GM18867 (cell line): Measurements from ENCODE around the gene ZNF804B.

Experiments used
- ATAC-seq: cut with Tn5 transposase; IDR thresholded peaks from one replicate; pipeline ENCODE4 v1.9.1; 2021; ENCODE audit warnings: mild to moderate bottlenecking, moderate library complexity; ENCODE audit not compliant: unreplicated experiment

Gene ZNF804B

DNA sequence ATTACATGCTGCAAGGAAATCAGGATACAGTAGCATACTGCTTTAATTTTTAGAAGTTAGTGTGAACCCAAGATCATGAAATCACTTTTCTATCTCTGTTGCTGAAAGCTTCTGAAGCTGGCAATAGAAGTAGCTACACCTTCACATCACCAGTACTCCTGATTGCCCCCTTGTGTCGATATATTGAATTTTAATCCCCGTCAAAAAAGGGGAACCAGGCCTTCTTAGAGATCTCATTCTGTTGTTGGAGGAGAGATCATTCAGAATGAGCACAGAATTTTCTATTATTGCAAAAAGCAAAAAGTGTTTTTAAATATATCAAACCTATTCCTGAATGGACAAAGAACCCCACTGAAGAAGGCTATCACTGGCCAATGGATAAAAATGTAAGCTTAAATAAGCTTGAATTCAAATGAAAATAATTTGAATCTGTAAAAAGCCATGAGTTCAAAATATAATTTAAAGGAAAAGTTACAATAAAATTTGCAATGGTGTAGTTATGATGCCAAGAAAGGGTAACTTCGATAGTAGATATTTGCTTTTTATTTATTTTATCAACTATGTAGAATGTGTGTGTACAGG is 75.7 kb downstream of the ZNF804B start:
- peak; percentile 99 for ATAC-seq

DNA sequence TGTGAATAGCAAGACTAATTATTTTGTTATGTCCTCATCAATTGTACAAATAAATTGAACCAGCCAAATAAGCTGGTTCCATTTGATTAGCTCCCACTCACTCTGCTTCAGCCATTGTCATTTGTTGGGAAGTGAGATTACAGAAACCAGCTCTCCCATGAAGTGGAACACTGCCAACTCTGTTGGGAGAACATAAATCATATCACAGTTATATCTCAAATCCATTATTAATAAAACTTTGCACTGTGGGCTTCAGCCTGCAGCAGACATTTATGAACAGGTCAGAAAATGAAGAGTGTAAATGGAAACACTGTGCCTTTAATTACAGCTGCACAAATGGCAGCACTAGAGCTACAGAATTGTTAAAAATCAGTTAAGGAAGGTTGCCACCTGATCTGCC is 82.7 kb downstream of the ZNF804B start:
- no peak for ATAC-seq

DNA sequence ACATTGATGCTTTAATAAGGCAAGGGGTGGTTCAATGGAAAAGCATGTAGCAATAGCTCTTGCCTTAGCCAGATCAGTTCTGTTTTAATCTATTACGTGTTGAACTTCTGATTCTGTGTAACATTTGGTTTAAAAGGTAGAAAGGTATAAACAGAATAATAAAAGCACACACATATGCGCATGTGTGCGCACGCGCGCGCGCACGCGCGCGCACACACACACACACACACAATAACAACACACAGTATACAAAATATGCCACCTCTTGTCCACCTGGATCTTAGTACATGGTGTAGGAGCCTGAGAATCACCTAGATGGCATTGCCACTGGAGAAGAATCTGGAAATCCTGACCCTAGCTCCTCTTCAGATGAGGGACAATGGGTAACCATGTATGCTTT is 85.6 kb downstream of the ZNF804B start:
- no peak for ATAC-seq

DNA sequence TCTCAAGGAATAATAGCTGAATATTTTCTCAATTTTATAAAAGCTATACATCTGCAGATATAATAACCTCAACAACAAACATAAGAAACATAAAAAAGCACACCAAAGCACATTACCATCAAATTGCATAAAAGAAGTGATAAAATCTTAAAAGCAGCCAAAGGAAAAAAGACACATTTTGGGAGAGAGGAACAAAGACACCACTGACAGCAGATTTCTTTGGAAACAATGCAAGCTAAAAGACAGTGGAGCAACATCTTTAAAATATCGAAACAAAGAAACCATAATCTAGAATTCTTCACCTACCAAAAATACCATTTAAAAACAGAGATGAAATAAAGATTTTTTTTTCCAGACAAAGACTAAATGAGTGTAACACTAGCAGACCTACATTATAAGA is 91.7 kb downstream of the ZNF804B start:
- ATAC-seq = no peak

DNA sequence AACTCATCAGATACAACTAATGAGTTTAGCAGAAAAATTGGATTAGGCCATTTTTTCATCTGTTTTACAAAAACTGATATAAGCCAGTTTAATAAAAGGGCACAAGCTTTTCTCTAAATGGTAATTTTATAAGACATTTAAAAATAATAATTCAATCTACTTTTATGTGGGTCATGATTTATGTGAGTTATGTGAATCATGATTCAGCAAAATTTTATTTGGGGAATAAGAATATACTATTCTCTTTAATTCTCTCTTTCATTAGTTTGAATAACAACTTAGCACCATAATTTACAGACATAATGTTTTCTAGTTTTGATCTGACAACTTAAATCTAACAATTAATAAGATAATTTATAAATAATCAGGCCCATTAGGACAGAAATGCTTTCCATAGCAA is 99.8 kb downstream of the ZNF804B start:
- ATAC-seq = no peak

DNA sequence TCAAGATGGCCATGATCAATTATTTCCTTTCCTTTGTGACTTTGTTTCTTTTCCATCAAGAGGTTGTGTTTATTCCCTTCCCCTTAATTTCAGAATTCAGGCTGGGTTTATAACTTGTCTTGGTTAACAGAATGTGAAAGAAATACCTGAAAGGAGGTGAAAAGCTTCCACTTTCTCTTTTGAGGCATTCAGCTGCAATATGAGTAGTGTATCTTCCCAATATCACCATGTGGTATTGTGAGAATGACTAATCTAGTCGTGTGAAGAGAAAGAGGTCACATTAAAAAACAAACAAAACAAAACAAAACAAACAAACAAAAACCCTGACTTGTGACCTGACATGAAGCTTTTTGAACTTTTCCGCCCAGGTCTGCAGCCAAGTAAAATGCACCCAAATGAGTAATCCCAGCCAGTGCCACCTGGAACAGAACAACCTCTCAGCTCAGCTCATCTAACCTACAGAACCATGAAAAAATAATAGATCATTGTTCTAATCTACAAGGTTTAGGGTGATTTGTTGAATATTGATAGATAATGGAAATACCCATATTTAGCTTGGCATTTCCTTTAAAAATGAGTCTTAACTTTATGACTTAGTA is 106.9 kb downstream of the ZNF804B start:
- peak; percentile 96 for ATAC-seq

DNA sequence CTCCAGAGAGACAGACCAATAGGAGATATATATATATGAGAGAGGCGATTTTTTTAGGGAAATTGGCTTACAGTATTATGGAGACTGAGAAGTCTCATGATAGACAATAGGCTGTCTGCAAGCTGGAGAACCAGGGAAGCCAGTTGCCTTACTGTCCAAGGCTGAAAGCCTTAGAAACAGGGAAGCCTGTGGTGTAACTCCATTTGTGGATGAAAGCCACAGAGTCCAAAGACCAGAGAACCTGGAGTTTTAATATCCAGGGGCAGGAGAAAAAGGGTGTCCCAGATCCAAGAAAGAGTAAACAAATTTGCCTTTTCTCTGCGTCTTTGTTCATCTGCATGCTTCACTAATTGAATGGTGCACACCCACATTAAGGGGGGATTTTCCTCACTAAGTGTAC is 107.7 kb downstream of the ZNF804B start:
- ATAC-seq = no peak

DNA sequence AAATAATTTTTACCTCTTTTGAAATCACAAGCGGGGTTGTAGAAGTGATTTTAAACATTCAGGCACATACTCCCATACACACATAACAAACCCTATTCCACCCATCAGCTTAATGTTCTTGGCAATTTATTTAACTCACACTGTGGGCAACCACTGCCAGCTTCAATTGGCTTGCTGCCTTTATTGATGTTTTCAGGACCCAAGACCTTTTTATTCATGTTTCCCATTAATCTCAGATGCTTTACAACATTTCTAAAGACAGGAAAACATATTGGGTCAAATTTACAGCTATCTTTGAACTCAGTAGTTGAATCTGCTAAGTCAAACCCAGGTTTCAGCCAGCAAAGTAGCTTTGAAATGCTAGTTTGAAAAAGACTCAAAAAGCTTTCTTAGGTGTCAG is 109.0 kb downstream of the ZNF804B start:
- ATAC-seq = no peak

DNA sequence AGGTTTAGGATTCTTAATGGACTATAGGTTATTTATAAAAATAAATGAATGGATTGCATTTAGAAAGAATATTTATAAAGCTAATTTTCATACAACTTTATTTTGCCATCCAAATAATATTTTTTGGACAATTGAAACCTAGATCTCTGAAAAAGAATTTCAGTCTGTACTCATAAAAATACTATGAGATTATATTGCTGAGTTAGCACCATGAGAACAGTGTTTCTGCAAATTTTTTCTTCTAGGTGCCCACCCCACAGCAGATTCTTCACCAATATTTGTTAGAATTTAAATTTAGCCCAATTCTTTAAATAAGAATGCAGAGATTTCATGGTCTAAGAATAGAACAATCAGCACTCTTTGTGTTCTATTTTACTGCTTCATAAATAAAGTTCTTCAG is 121.6 kb downstream of the ZNF804B start:
- ATAC-seq = no peak

DNA sequence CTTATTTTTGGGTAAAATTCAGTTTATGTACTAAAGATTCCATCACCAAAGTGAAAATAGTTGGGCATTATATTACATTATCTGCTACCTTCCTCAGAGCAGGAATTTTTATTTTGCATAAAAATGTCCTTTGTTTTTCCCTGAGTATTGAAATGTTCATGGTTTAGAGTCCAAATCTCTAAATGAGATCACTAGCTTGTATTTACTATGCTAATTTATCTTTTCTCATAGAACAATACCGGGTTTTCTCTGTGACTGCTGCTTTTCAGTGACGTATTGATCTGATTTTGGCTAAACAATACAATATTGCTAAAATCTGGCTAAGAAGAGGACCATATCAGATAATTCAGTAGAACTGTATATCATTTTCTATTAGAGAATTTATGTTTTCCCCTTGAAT is 125.6 kb downstream of the ZNF804B start:
- no peak for ATAC-seq

DNA sequence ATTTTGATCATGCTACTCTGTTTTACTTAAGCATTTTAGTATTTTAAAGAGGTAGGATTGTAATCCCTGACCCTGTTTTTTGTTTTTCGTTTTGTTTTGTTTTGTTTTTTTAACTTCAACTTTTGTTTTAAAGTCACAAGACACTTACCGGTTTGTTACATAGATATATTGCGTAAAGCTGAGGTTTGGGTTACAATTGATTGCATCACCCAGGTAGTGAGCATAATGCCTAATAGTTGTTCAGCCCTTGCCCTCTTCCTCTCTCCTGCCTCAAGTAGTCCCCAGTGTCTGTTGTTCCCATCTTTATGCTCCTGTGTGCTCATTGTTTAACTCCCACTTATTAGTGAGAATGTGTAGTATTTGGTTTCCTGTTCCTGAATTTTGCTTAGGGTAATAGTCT is 129.2 kb downstream of the ZNF804B start:
- ATAC-seq = no peak

DNA sequence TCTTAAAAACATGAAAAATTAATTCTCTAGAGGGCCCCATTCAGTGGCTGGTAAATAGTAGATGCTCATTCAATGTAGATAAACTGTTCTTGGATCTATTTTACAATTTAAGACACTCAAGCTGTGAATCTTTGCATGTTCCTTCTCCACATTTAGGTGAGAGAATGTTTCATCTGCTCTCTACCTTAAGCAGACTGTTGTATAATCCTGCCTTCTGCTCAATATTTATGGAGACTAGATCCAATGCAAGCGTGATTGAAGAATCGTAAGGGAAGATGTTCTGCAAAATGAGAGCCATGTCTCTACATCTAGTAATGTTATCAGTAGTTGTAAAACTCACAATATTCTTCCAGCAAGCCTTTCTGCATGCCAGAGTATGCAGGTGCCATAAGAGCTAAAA is 151.0 kb downstream of the ZNF804B start:
- ATAC-seq = no peak

DNA sequence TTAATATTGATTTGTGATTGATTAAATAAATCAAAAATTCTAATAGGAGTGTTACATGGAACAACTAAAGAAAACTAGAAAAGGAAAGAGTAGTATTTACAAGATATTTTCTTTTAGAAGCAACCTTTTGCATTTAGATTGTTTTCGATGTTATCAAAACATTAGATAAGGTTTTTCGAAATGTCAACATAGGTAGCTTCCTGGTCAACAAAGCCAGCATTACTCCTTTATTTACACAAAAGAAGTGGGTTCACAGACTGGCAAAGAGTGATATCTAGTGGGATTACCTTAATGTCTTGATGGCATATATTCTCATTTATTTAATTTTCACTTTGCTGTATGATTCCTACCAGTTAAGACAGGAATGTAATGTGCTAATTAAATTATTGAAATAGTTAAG is 153.4 kb downstream of the ZNF804B start:
- no peak for ATAC-seq

DNA sequence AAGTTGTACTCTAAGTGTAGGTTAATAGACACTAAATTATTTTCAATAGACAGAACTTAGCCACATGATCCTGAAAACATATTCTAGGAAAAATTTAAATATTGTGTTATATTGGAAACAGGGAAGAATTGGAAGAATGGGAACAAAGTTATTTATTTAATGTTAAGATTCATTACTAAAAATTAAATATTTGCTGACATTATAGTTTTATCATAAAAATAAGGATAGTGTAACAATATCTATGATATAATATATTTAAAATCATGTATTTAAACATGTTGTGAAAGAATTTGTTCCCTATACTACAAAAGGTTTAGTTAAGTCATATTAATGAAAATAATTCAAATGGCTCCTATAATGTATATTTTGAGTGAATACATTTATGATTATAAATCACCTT is 156.1 kb downstream of the ZNF804B start:
- ATAC-seq = no peak

DNA sequence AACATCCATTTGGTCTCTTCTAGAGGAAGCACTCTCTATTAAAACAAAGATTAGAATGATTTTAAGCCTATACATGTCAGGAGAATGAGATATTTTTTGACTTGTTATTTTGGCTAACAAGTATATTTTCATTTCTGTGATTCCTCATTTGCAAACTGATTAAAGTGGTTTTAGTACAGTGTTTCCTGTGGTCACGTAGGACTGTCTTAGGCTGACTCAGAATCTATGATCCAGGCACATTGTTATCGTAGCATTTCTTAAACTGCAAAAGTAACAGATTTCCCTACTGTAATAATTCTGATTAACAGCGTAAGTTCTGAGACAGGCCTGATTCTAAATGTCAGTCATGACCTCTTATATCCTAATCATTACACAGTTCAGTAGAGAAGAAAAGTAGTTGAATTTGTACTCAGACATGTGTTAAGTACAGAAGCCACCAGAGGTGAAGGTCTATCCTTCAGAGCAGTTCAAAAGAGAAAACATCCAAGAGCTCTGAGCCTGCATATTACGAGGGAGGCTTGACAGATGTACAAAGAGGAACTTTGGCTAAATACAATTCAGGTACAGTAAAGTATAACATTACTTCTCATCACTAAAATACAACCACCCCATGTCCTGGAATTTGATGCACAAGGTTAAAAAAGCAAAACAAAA is 160.1 kb downstream of the ZNF804B start:
- ATAC-seq = no peak

DNA sequence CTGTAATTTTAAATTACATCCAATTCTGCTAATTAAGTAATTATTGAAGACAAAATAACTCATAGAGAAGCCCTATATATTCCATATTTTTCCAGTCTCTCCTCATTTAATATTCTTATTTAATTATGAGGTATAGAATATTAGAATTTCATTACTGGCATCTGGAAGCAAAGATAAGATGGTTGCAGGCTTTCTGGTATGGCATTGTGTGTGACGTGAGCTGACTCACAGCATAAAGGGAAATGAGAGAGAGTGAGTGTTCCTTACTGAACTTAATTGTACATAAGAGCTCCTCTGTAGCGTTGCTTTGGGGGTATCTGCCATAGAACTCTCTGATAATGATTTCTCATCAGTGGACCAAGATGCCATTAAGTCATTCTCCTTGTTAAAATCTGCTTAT is 163.4 kb downstream of the ZNF804B start:
- ATAC-seq = no peak

DNA sequence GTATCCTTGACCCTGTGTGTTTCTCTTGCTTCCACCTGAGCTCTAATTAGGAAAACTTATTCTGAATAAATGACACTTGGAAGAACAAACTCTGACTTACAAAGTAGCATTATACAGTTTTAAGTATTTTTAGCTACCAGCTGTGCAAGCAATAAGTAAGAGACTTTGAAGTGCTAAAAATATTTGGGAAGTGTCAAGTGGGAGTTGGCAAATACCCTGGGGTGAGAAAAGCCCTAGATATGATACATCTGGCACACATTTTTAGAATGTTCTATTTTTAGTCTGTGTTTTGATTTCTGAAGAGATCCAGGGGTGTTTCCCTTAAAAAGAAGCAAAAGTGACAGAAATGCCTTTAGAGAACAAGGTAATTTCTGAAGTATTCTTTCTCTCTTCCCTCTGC is 168.8 kb downstream of the ZNF804B start:
- ATAC-seq = no peak

DNA sequence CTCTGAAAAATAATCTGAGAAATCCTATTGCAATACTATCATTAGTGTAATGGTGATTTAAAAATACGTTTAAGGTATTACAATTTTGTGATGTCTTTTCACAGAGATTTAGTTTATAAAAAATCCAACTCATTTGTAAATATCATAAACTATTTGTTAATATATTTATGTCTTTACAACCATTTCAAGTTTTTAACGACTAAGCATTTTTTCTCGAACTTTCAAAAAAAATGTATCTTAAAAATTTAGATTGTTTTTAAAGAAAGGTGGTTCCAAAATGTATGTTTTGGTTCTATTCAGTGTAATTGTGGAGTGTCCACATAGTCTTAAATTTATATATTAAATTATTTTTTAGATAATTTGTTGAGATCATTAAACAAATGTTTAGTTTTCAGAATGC is 170.2 kb downstream of the ZNF804B start:
- ATAC-seq = no peak

DNA sequence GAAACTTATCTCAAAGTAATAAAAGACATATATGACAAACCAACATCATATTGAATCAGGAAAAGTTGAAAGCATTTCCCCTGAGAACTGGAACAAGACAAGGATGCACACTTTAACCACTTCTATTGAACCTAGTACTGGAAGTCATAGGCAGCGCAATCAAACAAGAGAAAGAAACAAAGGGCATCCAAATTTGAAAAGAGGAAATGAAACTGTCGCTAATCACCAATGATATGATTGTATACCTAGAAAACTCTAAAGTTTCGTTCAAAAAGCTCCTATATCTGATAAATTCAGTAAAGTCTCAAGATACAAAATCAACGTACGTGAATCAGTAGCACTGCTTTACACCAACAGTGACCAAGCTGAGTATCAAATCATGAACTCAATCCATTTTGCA is 173.8 kb downstream of the ZNF804B start:
- no peak for ATAC-seq

DNA sequence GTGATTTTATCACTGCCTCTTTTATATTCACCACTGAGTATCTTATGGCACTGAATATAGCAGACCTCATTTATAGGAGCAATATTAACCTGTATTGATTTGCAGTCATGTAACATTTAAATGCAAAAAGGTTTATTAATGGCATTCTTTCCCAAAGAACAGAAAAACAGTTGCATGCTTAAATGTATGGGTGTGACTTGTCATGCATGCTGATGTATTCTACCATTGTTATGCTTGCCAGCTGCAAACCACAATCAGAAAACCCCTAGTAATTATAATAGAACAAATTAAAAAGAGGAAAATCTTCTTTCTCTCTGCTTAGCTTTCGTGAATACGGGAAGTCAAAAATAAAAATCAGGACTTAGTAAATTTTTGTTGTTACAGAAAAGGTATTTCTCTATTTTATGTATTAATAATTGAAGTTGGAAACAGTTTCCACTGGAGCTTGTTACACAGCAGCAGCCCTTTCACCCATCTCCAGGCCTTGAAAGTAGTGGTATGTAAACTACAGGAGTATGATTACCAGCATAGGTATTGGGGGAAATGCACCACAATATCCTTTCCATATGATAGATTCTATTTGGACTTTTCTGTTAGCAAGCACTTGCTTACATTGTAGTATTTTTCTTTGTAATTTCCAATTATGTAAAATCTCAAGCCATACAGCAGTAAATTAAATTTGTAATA is 183.5 kb downstream of the ZNF804B start:
- no peak for ATAC-seq

DNA sequence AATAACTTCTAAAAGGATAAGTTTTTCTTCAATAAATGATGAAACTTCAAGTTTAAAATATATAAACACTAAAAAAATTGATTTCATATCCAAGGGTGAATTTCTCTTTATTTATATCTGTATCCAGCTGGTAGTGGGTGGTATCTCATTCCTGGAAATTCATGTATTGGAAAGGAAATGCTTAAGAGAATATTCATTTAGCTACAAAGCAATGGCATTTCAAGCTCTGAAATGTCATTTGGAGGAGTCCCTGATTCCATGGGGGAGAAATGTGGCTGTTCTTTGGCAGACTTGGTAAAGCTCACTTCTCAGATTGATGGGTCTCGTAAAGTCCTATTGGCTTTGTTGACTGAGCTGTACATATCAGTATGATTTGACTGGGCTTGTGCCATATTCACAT is 192.3 kb downstream of the ZNF804B start:
- no peak for ATAC-seq

DNA sequence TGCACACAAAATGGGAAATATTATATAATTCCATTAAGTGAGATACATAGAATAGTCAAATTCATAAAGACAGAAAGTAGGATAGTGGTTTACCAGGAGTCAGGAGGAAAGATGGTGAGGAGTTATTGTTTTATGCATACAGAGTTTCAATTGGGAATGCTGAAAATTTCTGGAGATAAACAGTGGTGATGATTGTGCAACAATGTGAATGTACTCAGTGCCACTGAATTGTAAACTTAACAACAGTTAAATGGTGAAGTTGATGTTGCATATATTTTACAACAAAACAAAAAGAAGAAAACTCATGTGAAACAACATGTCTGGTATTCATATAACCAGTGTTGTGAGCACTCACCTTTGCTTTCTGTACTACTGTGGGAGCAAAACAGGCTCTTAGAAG is 204.9 kb downstream of the ZNF804B start:
- ATAC-seq = no peak
